22Rv1 (cell line): ENCODE measurements around the gene LRPAP1.

ENCODE experiments used
- CTCF ChIP-seq: fragments of 450-650 bp; IDR thresholded peaks from 2 replicates; pipeline ENCODE4 v1.5.1; 2017; ENCODE audit warnings: mild to moderate bottlenecking
- ZFX ChIP-seq: fragments of 450-650 bp; IDR thresholded peaks from 2 replicates; pipeline ENCODE4 v1.6.1; 2017; ENCODE audit warnings: antibody characterized with exemption, borderline replicate concordance

GRCh38 chr4:3526456-3526855 lies 5.8 kb downstream of the LRPAP1 start:
- TF ChIP-seq CTCF: no peak
- TF ChIP-seq ZFX: no peak
